Skeletal muscle satellite cell (primary cell): ENCODE data around the gene FAM72A.

Experiments used
- H3K27me3 ChIP-seq: 2 replicates; pipeline ENCODE4 v1.7.0; 2013; ENCODE audit warnings: low read length; ENCODE audit not compliant: control insufficient read depth, insufficient read depth
- H3K36me3 ChIP-seq: 2 replicates; pipeline ENCODE4 v1.7.0; 2013; ENCODE audit warnings: mild to moderate bottlenecking, control low read depth, low read length; ENCODE audit not compliant: insufficient read depth
- H3K4me1 ChIP-seq: 2 replicates; pipeline ENCODE4 v1.7.0; 2013; ENCODE audit warnings: low read length; ENCODE audit not compliant: control insufficient read depth, insufficient read depth
- H3K4me2 ChIP-seq: 2 replicates; pipeline ENCODE4 v1.7.0; 2013; ENCODE audit warnings: mild to moderate bottlenecking, low read length
- H3K4me3 ChIP-seq: 2 replicates; pipeline ENCODE4 v1.7.0; 2013; ENCODE audit warnings: low read length
- H3K9ac ChIP-seq: 2 replicates; pipeline ENCODE4 v1.7.0; 2013; ENCODE audit warnings: mild to moderate bottlenecking, low read depth, low read length, moderate library complexity
- H3K9me3 ChIP-seq: replicated peaks from 2 replicates; pipeline ENCODE4 v1.7.0; 2013; ENCODE audit warnings: mild to moderate bottlenecking, control low read depth, low read length

FAM72A gene

DNA sequence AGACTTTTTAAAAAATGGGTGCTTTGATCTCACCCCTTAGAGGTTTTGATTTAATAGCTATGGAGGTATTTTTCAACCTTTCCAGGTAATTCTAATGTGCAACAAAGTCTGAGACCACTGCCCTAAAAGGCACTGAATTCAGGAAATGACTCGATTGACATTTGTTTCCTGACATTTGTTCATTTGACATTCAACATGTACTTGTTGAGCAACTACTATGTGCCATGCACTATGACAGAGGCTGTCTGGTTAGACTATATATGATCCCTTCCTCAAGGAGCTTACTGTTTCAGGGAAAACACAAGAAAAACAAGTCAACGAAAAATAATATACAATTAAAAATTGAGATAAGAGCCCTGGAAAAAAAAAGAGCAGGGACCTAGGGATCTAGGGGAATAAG, 59.9 kb downstream of the FAM72A start:
- Histone ChIP-seq H3K36me3 (no peaks in the 10 kb centered on the region), H3K27me3 (peaks cover 81% of the 10 kb centered on the region)

DNA sequence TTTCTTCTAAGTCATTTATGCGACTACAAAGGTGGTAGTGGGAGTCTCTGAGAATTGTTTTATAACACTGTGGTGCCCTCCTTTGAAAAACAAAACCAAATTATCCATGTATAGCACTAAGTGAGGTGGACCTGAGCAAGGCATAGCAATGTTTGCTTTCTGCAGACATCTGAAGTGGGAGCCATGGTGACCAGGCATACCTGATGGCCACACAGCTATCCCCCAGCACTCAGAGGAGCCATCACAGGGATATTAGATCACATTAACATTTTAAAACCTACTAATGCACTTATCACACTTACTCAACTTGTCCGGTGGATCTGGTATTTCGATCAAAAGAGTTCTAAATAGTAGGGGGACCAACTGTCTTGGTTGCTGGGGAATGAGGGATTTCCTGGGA, 60.6 kb downstream of the FAM72A start:
- H3K4me3 ChIP-seq, result no peak overlapping the region
- H3K9me3 ChIP-seq, result no peaks in the 10 kb centered on the region
- no peaks in the 10 kb centered on the region for H3K36me3 ChIP-seq
- no peaks in the 10 kb centered on the region for H3K4me1 ChIP-seq
- H3K4me2 ChIP-seq, result no peak overlapping the region
- H3K9ac ChIP-seq, result no peak overlapping the region
- peaks cover 78% of the 10 kb centered on the region for H3K27me3 ChIP-seq

More for the DNA sequence above, 59.9 kb downstream of the FAM72A start:
- no peaks in the 10 kb centered on the region for H3K4me1 ChIP-seq
- H3K4me3 ChIP-seq, result no peak overlapping the region
- H3K4me2 ChIP-seq, result no peak overlapping the region
- H3K9me3 ChIP-seq, result no peaks in the 10 kb centered on the region
- H3K9ac ChIP-seq, result no peak overlapping the region

DNA sequence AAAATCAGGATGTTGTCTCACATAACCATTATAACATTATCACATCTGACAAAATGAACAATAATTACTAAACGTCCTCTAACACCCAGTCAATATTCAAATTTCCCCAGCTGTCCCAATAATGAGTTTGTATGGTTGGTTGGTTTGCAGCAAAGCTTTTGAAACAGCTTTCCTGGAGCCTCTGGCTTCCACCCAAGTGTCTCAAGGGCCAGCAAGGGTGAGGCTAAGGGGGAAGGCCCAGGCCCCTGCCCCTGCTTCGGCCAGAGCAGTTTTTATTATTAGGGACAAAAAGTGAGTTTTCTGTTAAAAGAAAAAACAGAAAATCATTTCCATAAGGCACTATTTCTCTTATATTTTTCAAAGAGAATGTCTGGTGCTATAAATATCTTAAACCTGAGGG, 66.4 kb downstream of the FAM72A start:
- Histone ChIP-seq H3K9ac (no peak overlapping the region), H3K4me2 (no peak overlapping the region), H3K4me3 (no peak overlapping the region), H3K4me1 (no peaks in the 10 kb centered on the region), H3K9me3 (no peaks in the 10 kb centered on the region), H3K27me3 (peaks cover 59% of the 10 kb centered on the region), H3K36me3 (no peaks in the 10 kb centered on the region)
